CD1c-positive myeloid dendritic cell (primary cell): ENCODE measurements around the gene GOPC.

ENCODE experiments used
- DNase-seq: peaks from one replicate; pipeline ENCODE4 v3.0.0-alpha.2; 2016; ENCODE audit errors: extremely low spot score

Gene GOPC

GRCh38 chr6:117595099-117595923 is 7.0 kb downstream of the GOPC start:
- DNase-seq = no peak

DNA sequence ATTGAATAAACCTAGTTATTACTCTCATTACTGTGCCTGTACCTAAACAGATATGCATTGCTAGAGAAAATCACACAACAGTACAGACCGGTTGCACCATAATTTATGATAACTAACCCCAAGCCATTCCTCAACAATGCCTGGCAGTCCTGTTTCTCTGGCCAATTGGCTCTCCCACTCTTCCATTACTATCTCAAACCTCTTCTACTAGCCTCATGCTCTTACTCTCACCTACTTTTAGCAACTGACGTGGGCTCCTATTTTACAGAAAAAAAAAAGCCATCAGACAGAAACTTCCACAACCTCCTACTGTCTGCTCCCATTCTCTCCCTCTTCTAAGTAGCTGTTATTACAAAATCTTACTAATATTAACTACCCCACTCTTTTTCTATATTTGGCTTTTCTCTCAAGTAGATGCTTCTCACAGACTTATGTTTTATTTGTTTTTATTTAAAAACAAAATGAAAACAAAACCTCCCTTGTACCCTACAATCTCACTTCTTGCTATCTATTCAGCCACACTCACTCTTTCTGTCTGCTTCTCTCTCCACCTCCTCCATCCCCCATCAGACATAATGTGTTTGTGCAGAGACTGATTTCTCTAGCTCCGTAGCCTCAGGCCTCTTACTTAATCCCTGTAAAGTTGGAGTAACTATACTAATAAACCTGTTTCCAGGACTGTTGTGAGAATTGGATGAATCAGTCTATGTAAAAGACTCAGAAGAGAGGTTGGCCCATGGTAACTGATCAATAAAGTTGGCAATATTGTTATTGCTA is 9.1 kb downstream of the GOPC start:
- DNase-seq = no peak

DNA sequence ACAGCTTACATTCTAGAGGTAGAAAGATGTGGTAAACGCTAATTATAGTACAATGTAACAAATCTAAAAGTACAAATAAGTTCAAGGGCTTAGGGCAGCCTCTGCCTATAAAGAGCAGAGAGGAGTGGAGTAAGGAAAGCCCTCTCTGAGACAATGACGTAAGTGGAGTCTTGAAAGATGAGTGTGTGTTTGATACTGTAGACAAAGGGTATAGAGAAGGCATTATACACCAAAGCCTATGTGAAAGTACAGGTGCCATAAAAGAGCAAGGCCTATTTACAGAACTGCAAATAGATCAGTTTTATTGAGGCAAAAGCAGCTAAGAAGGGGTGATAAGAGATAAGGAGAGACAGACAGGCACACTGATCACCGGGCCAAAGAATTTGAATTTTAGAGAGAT is 10.9 kb downstream of the GOPC start:
- no peak for DNase-seq

DNA sequence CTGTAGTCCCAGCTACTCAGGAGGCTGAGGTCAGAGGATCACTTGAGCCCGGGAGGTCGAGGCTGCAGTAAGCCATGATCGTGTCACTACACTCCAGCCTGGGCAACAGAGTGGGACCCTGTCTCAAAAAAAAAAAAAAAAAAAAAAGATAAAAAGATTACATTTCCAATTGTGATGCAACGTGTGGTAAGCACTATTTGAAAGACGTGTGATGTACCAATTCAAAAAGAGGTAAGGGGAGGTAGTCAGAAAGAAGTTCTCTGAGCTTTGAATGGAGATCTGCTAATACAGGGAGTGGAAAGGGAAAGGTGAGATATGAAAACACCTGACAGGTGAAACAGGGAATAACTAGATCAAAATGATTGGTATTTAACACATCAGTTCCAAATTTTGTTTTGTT is 11.9 kb downstream of the GOPC start:
- no peak for DNase-seq

DNA sequence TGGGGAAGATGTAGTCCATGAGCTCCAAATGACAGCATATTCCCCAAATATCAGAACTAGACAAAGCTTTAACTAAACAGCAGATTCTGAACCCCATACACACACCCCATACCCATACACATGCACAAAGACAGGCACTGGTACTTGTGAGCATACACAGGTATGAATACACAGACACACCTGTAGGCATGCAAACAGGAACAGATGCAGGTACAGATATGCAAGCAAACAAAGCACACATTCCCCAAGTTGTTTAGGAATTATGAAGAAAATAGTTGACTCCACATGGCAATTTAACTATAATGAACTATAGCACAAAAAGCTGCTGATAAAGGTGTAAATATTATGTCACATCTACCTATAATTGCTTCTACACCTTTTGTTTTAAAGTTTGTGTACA is 16.7 kb downstream of the GOPC start:
- DNase-seq = no peak

GRCh38 chr6:117574198-117574597 is 28.1 kb downstream of the GOPC start:
- no peak for DNase-seq

GRCh38 chr6:117573006-117573680 is 29.2 kb downstream of the GOPC start:
- DNase-seq = no peak

DNA sequence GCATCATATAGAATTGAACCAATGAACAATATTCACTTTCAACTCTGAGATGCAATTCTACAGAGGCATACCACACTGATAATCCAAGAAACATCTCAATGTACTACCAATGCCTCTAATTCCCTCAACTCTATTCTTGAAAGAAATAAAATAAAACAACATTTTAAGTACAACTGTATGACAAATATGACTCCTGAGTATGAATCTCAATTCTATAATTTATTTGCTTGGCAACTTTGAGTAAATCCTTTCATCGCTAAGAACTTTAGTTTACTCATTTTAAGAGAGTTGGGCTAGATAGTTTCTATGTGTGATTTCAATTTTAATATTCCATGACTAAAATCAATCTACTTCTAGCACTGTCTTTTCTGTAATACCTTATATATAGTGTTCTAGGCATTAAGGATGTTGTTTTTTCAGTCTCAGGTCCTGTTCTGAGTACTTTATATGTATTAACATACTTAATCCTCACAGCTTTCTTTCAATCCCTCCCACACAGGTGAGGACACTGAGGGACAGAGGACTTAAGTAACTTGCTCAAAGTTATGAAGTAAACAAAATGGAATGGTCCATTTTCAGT is 33.4 kb downstream of the GOPC start:
- no peak for DNase-seq

DNA sequence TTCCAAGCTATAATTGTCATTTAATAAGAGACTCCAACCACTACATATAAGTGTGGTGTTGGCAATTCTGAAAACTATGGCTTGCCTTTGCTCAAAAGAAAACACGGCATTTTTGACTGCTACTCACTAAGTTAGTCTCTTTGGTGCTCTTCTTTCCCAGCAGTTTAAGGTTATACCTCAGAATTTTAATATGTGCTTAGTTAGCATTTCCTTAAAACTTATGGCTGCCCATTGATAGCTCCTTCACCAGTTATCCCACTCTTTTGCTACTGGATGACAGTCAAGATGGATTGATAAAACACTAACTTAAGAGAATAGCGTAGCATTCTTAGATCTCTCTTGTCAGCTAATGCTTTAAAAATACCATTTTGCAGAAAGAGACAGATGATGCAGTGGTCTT is 34.1 kb downstream of the GOPC start:
- DNase-seq = no peak

DNA sequence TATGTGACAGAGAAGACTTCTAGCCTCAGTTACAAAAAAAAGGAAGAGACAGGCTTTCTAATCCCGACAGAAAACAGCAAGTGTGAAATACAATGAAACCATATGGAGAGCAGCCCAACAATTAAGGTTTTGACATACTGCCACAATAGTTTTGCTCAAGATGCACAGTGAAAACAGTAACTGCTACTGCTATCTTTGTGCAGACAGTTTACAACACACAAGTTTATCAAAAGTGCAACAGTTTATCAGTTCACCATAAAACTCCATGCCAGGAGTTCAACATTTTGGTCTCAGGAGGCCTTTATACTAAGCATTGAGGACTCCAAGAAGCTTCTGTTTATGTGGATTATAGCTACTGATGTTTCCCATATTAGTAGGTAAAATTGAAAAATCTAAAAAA is 37.6 kb downstream of the GOPC start:
- no peak for DNase-seq

DNA sequence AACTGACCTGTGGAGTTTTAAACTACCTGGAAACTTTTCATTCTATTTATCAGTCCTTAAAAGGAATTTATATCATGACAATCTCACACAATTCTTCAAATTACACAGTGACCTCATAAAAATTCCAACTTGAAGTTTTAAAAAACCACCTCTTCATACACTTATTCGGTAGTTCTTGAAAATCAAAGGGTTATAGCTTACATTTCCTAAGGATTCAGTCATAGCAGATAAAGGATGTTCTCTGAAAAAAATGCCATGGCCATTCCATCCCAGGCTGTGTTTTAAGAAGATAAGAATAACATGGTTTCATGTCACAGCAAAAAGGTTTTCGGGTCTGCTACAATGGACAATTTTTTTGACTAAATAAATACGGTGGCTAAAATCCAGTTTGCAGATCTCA is 41.2 kb downstream of the GOPC start:
- DNase-seq = no peak

- no peak for DNase-seq
These were observed 43.0 kb downstream of the GOPC start for GRCh38 chr6:117559299-117559698.

GRCh38 chr6:117558818-117559217 is 43.5 kb downstream of the GOPC start:
- no peak for DNase-seq

GRCh38 chr6:117557951-117558350 is 44.4 kb downstream of the GOPC start:
- DNase-seq = no peak

GRCh38 chr6:117555882-117556498 is 46.3 kb downstream of the GOPC start:
- DNase-seq = peak; percentile 73

DNA sequence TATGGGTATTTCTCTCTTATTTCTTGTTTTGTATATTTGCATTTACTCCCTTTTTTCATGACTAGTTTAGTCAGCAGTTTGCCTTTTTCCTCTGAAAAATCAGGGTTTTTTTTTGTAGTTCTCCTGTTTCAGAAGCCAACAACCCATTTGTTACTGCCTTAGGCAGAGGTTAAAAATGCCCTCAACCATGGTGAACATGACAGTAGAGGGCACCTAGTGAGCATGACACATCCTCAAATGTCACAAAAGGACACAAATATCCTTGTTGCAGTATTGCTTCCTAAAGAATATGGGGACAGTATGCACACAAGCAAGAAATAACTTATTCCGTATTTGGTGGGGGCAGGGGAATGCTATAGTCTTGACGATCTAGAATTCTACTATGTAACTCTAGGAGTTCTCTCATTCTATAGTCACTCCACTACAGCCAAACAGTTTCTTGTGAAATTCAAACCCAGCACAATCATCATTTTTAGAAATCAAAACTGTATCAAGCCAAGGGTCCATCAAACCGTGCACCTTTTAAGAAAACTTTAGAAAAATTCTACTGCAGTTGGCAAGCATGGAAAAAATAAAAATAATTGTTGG is 47.0 kb downstream of the GOPC start:
- no peak for DNase-seq

DNA sequence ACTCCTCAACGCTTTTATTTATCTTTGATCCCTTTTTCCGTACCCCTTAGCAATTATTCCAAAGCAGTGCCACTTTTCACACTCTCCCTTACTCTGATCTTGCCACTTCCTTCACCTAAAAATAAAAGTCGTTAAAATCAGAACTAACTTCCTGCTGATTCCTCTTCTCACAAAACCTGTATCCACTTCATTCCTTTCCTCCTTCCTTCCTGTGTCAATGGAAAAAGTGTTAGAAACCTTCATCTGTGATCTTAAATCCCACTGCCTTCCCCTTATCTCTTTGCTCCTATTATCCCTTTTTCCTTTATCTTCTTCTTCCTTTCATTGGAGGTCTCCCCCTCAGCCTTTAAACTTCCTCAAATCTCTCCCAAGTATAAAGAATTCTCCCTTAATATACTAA is 49.2 kb downstream of the GOPC start:
- DNase-seq = no peak

GRCh38 chr6:117552618-117553017 is 49.7 kb downstream of the GOPC start:
- no peak for DNase-seq

DNA sequence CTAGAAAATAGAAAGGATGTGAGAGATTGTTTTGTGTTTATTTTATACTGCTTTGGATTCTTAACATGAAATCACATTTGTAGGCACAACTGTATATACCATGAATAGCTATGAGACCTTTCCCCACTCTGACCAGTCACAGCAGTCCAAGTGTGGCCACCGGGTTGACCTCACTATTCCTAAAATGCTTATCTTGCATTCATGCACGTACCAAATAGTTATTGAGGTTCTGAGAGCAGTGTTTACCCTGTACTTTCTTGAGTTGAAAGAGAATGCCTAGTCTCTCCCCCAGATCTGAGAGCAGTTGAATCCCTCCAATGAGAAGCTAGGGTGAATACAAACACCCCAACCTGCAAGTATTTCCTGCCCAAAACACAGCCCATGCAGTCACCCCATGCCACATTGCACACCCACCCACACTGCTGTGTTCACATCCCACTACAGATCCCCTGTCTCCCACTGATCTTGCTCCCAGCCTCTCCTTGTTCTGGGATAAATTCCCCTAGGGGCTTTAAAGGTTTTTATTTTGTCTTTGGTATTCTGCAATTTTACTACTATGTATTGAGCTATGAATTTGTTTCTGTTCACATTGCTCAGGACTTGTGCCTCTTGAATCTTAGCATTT is 51.6 kb downstream of the GOPC start:
- no peak for DNase-seq

- no peak for DNase-seq
These were observed 52.2 kb downstream of the GOPC start for GRCh38 chr6:117550078-117550600.

GRCh38 chr6:117549611-117550010 is 52.7 kb downstream of the GOPC start:
- no peak for DNase-seq
